Measurements from ENCODE around the gene SERP2.
"Not testable (repeated sequence)": the region's sequence is repeated elsewhere in the genome, so short reads cannot be mapped to it uniquely, and the experiment has no call there.

The SERP2 gene

GRCh38 chr13:44373601-44374347 lies at the start of gene SERP2:
Gene SERP2, plus strand, starts transcription at chr13:44373824. Its CDS starts 202 bp downstream, at chr13:44374026.
- DNase-seq, result peak; percentile 45

- DNase-seq, result no peak
These were observed 46.7 kb upstream of the SERP2 start for GRCh38 chr13:44326961-44327360.

- not testable (repeated sequence) for DNase-seq
These were observed 44.6 kb upstream of the SERP2 start for GRCh38 chr13:44329041-44329440.

- DNase-seq, result no peak
These were observed 43.6 kb upstream of the SERP2 start for GRCh38 chr13:44329909-44330545.

- no peak for DNase-seq
These were observed 42.2 kb upstream of the SERP2 start for GRCh38 chr13:44331446-44331845.

- no peak for DNase-seq
These were observed 41.4 kb upstream of the SERP2 start for GRCh38 chr13:44331912-44332851.

- no peak for DNase-seq
These were observed 39.5 kb upstream of the SERP2 start for GRCh38 chr13:44333950-44334655.

- DNase-seq, result no peak
These were observed 38.9 kb upstream of the SERP2 start for GRCh38 chr13:44334751-44335150.

- no peak for DNase-seq
These were observed 36.7 kb upstream of the SERP2 start for GRCh38 chr13:44336934-44337333.

- no peak for DNase-seq
These were observed 36.0 kb upstream of the SERP2 start for GRCh38 chr13:44337581-44337980.

GRCh38 chr13:44340508-44340907 lies 33.1 kb upstream of the SERP2 start:
- no peak for DNase-seq

GRCh38 chr13:44342741-44343140 lies 30.9 kb upstream of the SERP2 start:
- DNase-seq, result no peak

- no peak for DNase-seq
These were observed 27.1 kb upstream of the SERP2 start for GRCh38 chr13:44346534-44346933.

GRCh38 chr13:44347301-44347700 lies 26.3 kb upstream of the SERP2 start:
- no peak for DNase-seq

- no peak for DNase-seq
These were observed 25.7 kb upstream of the SERP2 start for GRCh38 chr13:44347949-44348348.

- DNase-seq, result no peak
These were observed 22.7 kb upstream of the SERP2 start for GRCh38 chr13:44350775-44351504.

GRCh38 chr13:44351505-44351854 lies 22.1 kb upstream of the SERP2 start:
- DNase-seq, result no peak

GRCh38 chr13:44352202-44352601 lies 21.4 kb upstream of the SERP2 start:
- no peak for DNase-seq

- no peak for DNase-seq
These were observed 21.0 kb upstream of the SERP2 start for GRCh38 chr13:44352671-44353070.

GRCh38 chr13:44354331-44354730 lies 19.3 kb upstream of the SERP2 start:
- no peak for DNase-seq

GRCh38 chr13:44354884-44355283 lies 18.7 kb upstream of the SERP2 start:
- no peak for DNase-seq

GRCh38 chr13:44355621-44356020 lies 18.0 kb upstream of the SERP2 start:
- DNase-seq, result no peak

Measured in DMS53 (cell line).